CD4-positive, alpha-beta T cell treated with Interferon gamma for 1 hour (primary cell): ENCODE data around the gene GALNT15.

Experiments
- DNase-seq: peaks from one replicate; pipeline ENCODE4 v3.0.0-alpha.2; 2020

The GALNT15 gene

GRCh38 chr3:16168211-16168610, 6.3 kb upstream of the GALNT15 start:
- no peak for DNase-seq

GRCh38 chr3:16171009-16171408, 3.5 kb upstream of the GALNT15 start:
- DNase-seq = no peak

GRCh38 chr3:16171825-16172224, 2.7 kb upstream of the GALNT15 start:
- no peak for DNase-seq

GRCh38 chr3:16173283-16174025, 1.0 kb upstream of the GALNT15 start:
- no peak for DNase-seq

- DNase-seq = no peak
These were observed 489 bp upstream of the GALNT15 start for GRCh38 chr3:16174026-16174355.

- DNase-seq = no peak
These were observed 759 bp downstream of the GALNT15 start for GRCh38 chr3:16174976-16175901.

- DNase-seq = no peak
These were observed 2.0 kb downstream of the GALNT15 start for GRCh38 chr3:16176391-16177030.

- DNase-seq = no peak
These were observed 2.9 kb downstream of the GALNT15 start for GRCh38 chr3:16177382-16177781.

- DNase-seq = peak; percentile 33
These were observed 3.6 kb downstream of the GALNT15 start for GRCh38 chr3:16177962-16178627.

GRCh38 chr3:16178628-16178988, 4.1 kb downstream of the GALNT15 start:
- no peak for DNase-seq

- DNase-seq = no peak
These were observed 4.8 kb downstream of the GALNT15 start for GRCh38 chr3:16179261-16179660.

GRCh38 chr3:16179771-16180736, 5.6 kb downstream of the GALNT15 start:
- DNase-seq = no peak

GRCh38 chr3:16180737-16181134, 6.3 kb downstream of the GALNT15 start:
- DNase-seq = no peak

GRCh38 chr3:16181361-16181760, 6.9 kb downstream of the GALNT15 start:
- DNase-seq = peak; percentile 71

GRCh38 chr3:16182183-16182582, 7.7 kb downstream of the GALNT15 start:
- no peak for DNase-seq

- no peak for DNase-seq
These were observed 8.1 kb downstream of the GALNT15 start for GRCh38 chr3:16182612-16183011.

- DNase-seq = no peak
These were observed 8.6 kb downstream of the GALNT15 start for GRCh38 chr3:16183082-16183481.

- DNase-seq = no peak
These were observed 9.3 kb downstream of the GALNT15 start for GRCh38 chr3:16183601-16184270.

- DNase-seq = no peak
These were observed 11.6 kb downstream of the GALNT15 start for GRCh38 chr3:16186086-16186485.

GRCh38 chr3:16186565-16186964, 12.1 kb downstream of the GALNT15 start:
- no peak for DNase-seq

GRCh38 chr3:16187213-16187790, 12.8 kb downstream of the GALNT15 start:
- no peak for DNase-seq
